EH (cell line): ENCODE measurements around the gene HIVEP2.

Experiments used
- DNase-seq: peaks from one replicate; pipeline ENCODE4 v3.0.0-alpha.2; 2015; ENCODE audit warnings: low read depth

Gene HIVEP2

DNA sequence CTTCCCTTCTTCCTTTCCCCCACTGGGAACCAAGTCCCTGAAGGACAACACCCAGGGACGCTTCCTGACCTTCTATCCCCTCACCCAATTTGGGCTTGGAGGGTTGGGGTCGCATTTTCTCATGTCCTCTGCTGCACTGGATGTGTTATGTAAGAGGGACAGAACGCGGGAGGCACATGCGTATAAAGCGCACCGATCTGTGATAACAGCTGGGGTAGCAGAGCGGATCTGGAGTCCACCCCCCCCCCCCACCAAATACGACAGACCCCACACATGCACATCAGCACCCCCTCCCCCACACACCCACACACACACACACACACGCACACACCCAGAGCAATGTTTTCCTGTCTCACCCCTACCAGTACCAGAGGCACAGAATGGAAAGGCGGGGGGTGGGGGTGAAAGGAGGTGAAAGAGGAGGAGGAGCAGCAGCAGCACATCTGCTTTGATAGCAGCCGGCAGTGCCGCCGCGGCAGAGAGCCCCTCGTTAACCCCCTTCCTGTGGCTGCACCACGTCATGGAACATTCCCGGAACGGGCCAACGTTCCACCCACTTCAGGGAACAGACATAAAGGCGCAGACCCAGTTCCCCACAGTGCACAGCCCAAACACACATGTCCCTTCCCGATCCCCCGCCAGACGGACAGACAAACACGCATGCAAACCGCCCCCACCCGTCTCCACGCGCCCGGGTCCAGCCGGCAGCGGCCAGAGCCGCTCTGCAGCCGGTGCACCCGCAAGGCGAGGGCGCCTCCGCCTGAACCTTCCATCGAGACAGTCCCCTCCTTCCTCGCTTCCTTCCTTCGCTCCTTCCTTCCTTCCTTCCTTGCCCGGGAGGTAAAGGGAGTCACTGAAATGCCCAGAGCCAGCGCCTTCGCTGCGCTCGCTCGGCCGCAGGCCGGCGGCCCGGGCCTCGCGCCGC, 590 bp downstream of the HIVEP2 start:
- peak; percentile 92 for DNase-seq

DNA sequence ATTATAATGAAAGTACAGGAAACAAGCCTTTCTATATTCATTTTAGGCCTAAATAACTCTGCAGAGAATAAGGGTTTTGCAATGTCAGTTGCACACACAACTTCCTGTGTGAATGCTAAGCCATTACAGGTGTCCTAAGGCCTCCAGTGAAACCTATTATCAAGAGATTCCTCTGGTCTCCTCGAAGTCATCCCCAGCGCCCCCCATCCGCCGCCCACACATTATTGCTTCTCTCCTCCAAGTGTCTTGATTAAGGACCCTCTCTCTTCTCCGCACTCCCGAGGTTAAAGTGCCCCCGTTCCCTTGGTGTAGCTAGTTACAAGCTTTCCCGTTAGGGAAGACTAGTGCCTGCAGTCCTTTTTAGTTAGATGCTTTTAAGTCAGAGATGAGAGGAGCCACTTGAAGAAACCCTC, 1.3 kb downstream of the HIVEP2 start:
- DNase-seq = peak; percentile 44

DNA sequence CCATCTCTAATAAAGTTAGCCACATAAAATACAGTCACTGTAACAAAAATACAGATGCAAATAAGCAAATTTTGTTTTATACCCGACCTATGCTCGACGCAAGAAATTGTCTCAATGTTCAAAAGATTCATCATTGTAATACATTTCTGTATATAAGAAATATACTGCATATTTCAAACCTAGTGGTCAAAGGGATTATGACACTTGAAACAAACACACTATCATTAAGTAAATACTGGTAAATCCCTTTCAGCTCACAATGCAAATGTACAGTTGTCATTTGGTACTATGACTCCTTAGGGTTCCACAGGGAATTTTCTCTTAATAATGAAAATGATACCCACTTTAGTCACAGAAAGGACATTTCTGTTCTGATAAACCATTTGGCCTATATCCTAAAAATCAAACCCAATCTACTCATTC, 2.2 kb downstream of the HIVEP2 start:
- peak; percentile 44 for DNase-seq

DNA sequence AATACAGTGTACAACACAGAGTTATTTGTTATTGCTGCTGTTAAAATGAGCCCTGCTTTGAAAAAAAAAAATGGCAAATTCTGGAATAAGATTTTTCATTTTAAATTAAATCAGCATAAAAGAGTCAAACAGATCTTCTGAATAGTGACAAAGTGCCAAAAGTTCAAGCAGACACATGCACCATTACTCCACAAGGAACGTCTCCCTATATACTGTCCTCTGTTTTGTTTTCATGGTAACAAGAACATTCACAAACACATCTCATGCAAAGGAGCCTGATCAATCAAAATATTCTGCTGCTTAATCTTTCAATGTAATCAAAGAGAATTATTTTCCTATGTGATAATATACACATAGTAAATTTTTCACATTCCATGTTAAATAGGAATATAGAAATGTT, 2.7 kb downstream of the HIVEP2 start:
- DNase-seq = no peak

DNA sequence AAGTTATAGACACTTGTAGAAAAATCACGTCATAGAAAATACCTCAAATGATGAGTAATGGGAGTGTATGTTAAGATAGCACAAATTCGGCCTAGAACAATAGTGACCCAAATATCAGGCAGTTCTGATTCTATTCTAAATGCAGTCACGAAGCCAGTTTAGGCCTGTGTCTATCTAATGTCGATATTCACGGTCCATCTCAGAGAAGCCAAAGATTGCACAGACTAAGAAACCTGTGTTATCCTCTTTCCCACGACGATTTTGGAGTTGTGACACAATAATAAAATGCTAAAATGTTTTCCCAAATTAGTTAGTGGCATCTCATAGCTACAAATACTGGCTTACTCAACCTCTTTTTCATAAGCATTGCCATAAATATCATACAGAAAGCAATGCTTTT, 4.0 kb downstream of the HIVEP2 start:
- no peak for DNase-seq

DNA sequence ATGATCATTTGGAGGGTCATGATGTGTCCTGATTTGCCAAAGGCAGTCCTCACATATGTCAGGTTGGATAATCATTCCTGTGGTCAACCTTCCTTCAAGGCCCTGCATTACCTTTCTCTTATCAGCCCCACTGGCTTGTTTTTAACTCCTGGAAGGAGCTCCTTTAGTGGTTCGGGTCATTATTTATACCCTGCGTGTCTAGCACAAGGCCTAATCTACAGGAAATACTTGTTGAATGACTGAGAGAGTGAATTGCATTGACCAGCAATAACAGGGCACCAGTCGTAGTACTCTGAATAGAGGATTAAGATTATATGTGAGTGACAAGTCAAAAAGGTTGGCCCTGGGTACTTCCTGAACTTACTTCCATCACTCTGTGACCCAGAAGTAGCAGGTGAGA, 4.5 kb downstream of the HIVEP2 start:
- peak; percentile 70 for DNase-seq

DNA sequence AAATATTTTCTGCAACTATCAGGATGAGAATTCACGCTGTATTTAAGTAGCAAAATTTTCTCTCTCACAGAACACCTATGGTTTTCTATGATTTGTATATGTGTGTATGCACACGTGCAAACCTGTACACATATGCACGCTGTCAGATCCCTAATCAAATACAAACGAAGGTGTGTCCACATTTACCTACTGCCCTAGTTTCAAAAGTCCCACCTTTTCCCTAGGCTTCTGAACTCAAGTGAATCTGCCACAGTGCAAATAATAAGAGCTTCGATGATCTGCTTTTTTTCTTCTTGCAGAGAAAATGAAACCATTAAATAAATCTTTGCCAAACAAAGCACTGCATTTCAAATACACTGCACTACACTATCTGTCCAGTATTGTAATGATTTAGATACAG, 6.5 kb downstream of the HIVEP2 start:
- DNase-seq = no peak

DNA sequence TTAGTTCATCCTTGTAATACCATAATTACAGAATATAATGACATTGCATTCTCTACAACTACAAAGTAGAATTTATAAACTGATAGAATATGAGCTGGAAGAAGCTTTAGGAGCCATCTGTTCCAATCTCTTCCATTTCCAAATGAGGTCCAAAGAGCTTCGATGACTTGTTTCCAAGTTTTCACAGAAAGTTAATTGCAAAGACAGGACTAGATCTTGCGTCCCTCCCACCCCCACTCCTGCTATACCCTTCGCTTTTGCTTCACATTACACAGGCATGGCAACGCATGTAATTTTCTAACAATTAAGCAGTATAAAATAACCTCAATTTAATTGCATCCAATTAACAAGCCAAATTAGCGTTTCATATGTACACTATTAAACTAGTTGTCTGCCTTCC, 7.0 kb downstream of the HIVEP2 start:
- no peak for DNase-seq

DNA sequence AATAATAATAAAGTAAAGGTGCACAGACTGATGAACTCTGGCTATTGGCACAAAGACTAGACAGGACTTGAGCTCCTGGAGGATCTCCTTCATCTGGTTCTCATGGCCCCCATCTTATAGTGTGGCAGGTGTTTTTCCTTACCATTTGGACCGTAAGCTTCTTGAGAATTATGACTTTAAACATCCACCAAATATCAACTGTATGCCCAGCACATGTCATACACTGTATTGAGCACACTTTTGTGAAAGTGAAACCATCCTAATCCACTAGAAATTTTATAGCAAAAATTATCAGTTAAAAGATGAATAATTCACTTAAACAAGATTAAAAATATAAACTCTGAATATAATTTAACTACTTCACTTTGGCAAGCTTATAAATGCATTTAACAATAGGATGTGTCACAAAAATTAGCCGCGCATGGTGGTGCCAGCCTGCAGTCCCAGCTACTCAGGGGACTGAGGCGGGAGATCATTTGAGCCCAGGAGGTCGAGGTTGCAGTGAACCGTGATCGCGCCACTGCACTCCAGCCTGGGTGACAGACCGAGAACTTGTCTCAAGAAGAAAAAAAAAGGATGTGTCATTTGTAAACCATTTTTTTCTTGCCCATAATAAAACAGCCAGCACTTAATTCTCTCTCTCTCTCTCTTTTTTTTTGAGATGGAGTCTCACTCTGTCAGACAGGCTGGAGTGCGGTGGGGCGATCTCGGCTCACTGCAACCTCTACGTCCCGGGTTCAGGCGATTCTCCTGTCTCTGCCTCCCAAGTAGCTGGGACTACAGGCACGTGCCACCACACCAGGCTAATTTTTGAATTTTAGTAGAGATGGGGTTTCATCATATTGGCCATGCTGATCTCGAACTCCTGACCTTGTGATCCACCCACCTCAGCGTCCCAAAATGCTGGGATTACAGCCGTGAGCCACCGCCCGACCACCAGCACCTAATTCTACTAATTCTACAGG, 9.1 kb downstream of the HIVEP2 start:
- no peak for DNase-seq

DNA sequence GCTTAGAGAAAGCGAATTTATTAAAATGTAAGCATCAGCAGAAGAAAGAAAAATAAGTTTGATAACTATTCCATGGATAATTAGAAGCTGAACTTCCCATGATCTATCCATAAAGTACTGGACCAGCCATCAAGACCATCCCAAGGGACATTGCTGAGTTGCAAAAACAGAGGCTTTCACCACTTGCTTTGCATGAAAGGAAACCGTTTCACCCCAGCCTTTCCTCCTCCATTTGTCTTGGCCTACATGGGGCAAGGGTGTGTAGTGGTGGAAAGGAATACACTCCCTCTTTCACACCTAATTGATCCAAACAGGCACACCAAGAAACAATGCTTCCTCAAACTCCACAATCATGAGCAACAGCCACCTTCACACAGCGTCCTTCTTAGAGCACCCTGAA, 10.4 kb downstream of the HIVEP2 start:
- DNase-seq = no peak

DNA sequence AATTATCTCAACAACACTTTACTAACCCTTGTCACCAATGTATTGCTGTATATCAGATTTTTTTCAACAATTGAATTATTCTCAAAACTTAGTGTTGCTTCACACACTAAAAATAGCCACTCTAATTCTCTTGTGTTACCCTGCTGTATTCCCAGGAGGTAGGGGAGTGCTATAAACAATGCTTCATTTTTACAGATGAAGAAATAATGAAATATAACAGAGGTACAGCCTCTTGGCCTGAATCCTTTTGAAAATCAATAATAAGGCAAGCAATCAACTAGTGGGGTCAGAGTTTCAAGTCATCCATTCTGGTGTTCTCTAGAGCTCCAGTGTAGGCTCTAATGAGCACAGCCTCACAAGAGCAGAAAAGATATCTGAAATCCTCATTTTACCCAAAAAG, 10.9 kb downstream of the HIVEP2 start:
- DNase-seq = no peak

DNA sequence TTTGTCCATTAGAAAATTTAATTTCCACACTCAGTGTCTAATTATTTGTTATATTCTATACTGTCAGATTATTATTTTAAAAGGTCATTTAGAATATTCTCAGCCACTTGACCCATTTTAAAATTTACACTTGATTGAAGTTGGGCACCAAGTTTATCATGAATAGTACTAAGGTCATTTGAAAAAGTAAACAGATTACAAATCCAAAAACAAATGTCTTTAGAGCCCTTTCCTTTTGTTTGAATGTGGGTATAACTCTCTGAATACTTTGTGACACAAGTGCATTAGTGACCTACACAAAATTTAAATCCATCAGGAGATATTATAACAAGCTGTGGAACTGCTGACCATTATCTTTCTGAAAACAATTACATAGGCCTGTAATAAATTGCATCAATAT, 11.3 kb downstream of the HIVEP2 start:
- DNase-seq = no peak

DNA sequence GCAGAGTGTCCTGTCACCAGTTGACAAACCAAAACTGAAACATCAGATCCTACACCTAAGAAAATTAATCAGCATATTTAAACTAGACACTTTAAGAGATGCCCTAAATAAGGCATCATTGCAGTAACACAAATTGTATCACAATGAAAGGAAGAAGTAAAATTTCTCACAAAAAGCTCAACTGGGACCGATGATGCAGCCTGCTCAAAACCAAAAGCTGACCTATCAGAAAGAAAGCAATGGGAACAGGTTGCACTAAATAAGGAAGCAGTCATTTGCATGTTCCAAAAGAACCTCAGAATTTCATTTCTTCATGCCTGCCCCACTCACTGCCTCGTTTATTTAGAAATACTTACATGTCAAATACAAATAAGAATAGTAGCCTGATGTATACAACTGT, 12.1 kb downstream of the HIVEP2 start:
- no peak for DNase-seq

DNA sequence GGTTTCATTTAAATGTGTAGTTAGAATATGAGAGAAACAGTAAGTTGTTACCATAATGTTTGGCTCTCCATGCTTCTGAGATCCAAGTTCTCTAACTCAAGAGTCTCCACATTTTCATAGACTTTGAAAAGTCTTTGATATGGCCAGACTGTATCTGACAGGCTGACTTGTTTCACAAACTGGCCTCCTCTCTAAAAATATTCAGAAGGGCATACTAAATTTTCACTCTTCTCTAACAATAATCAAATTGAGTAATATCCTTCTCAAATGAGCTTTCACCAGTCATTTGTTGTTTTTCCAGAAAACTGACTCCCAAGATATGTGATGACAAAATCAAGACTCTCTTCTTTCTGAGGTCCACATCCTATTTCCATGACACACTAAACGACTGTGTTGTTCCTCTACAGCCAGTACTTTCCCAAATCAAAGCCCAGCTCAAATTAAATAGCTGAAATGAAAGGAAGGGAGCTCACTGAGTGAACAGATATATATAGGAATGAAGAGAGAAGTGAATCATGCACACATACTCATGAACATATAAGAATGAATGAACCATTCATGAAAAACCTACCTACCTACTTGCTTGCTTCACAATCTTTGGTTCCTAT, 15.1 kb downstream of the HIVEP2 start:
- peak; percentile 64 for DNase-seq

DNA sequence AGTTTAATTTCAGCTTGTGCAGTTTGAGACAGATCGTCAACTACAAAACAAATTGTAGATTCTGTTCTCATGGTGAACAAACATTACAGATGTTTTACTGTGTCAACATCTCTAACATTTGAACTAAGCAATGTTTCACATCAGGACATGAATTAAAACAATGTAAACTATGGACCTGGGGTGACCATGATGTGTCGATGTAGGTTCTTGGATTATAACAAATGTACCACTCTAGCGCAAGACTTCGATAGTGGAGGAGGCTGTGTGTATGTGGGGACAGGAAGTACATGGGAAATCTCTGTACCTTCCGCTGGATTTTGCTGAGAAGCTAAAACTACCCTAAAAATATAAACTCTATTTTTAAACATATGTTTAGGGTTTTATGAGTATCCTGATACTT, 17.1 kb downstream of the HIVEP2 start:
- DNase-seq = peak; percentile 4

DNA sequence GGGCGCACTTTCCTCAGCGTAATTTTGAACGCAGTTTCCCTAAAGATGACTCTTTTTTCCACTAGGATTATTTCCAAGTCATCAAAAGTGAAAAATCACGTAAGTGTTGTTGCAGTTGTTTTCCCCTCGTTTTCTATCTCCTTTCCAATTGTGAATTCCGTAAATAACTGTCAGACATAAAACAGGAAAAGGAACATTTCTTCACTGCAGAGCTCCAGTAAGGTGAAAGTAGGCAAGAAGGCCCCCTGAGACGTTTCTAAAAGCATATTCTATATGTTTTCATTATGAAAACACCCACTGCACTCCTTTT, 17.8 kb downstream of the HIVEP2 start:
- no peak for DNase-seq

DNA sequence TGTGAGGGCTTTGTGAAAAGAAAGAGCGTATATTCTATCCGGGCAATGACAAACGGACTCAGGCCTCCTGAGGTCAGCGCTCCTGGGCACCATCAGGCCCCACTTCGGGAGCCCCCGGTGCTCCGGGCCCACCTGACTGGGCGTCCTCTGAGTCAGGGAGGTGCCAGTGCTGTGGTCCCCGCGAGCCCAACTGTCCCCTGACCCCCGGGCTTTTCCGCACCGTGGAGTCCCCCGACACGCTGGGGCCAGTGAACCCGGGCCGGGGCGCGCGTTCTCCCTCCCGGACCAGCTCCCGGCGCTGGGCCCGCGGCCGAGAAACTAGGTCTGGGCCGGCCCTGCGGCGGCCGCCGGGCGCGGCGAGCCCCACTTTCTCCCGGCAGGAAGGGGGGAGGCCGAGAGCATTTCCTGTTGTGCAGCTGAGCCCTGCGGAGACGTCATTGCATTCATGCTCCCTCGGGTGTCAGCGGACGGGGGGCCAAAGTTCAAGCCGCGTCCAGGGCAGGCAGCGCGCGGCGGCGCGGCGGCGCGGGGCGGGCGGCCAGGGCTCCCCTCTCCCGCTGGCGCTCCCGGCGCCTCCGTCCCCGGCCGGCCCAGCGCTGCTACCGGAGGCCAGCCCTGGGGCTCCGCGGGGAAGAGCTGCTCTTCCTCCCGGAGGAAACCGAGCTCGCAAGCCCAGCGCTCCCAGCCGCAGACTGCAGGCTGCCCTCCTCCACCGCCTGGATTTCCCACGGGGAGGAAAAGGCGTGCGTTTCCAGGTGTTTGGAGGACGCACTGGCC, 18.3 kb downstream of the HIVEP2 start:
- peak; percentile 92 for DNase-seq

DNA sequence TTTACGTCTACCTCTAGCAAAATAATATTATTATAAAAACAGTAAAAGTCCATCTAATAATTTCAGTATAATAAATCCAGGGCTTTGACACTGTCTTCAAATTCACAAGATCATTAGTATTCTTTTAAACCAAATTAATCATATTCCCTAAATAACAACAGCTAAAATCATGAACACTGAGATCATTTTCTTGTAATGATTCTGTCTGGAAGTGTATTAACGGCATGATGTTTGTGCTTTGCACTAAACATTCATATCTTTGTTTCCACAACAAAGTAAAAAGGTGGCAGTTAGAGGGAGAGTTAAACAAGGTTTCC, 18.8 kb downstream of the HIVEP2 start:
- no peak for DNase-seq

DNA sequence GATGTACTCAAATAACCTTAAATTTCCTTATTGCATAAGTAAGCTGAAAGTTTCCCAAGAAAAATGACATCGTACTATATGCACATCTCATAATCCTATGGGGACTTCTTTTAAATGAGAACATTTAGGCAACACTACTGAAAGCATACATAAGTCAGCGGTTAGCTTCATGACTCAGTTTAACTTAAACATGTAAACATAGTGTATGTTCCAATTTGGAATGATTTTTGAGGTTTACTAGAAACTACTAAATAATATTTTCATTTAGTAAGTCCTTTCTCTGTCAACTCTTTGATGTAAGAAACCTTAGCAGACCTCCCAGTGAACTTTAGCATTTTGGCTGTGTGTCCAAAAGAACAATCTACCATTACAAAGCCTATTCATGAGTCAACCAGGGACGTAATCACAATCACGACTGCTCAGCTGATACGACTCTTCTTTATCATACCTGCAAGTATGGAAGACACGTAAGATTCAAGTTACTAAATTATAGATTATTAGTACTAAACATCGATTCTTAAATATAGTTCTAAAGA, 19.3 kb downstream of the HIVEP2 start:
- DNase-seq = peak; percentile 23

DNA sequence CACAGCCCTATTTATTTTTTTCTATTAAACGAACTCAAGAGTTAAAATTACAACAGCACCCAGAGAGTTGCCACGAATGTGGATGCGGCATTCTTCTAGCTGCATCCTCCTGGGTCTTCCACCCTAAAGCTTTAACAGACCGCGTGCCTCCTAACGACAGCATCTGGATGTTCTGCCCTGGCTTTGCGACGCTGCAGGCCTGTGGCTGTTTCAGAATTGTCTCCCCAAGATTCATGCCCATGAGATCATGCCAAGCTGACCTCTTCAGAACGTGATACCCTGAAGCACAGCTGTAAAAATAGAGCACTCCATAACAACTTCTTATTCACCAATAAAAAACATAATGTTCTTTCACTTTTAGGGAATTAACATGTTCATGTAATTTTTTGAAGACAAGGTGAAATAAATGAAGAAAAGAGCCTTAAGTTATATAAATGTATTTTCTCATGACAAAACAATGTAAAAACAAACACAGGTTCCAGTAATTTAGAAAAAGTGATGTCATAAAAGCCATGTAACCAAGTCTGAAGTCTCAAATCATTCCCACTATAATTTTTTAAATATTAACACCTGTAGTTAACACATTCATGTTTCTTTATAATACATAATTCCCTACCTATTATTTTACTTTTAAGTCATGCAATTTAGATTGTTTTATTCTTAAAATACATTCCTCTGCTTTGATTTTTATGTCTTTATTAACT, 26.5 kb downstream of the HIVEP2 start:
- DNase-seq = peak; percentile 40

DNA sequence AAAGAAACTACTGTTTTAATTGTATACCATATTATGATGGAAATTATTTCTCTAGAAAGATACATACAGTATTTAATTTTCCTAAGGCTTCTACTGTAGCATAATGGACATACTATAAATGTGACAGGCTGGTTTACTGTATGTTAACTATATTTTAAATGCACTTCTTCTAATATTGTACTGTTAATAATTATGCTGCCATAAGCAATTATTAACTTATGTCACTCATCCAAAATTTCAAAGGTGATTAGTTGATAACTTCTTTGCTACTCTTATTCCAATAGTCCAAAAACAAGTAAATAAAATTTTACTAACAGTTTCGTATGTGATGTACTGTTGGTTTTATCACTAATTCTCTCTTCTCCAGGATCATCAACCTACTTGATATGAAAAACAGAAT, 28.1 kb downstream of the HIVEP2 start:
- no peak for DNase-seq
